GF-D8 (cell line): ENCODE results near the gene C2orf42.
"Not testable (repeated sequence)": the region's sequence is repeated elsewhere in the genome, so short reads cannot be mapped to it uniquely, and the experiment has no call there.

ENCODE experiments used
- DNase-seq: peaks from one replicate; lab custom pipeline; 2025; lab: John Stamatoyannopoulos, UW

Gene C2orf42

DNA sequence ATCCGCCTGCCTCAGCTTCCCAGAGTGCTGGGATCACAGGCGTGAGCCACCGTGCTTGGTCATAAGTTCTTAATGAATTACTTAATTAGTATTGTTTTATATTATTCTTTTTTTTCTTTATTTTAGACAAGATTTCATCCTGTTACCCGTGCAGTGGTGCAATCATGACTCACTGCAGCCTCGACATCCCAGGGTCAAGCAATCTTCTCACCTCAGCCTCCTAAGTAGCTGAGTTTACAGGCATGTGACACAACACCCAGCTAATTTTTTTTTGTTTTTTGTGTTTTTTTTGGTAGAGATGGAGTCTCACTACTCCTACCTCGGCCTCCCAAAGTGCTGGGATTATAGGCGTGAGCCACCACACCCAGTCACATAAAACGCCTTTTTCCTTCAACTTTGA lies 17.3 kb downstream of the C2orf42 start:
- no peak for DNase-seq

DNA sequence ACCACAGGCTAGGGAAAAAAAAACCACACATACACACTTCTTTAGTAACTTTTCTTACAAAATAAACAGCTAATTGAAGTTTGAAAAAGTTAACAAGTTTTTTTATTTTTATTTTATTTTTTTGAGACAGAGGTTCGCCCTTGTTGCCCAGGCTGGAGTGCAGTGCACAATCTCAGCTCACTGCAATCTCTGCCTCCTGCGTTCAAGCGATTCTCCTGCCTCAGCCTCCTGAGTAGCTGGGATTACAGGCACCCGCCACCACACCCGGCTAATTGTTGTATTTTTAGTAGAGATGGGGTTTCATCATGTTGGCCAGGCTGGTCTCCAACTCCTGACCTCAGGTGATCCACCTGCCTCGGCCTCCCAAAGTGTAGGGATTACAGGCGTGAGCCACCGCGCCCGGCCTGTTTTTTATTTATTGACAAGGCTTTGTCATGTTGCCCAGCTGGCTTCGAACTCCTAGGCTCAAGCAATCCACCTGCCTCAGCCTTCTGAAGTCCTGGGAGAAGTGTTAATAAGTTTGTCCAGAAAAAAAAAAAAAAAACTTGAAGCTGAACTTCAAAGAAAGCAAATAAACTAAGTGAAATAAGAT lies 21.1 kb downstream of the C2orf42 start:
- not testable (repeated sequence) for DNase-seq

- DNase-seq = no peak
Measured at GRCh38 chr2:70161069-70161534, 29.7 kb downstream of the C2orf42 start.

- DNase-seq = no peak
Measured at GRCh38 chr2:70160545-70160944, 30.3 kb downstream of the C2orf42 start.

DNA sequence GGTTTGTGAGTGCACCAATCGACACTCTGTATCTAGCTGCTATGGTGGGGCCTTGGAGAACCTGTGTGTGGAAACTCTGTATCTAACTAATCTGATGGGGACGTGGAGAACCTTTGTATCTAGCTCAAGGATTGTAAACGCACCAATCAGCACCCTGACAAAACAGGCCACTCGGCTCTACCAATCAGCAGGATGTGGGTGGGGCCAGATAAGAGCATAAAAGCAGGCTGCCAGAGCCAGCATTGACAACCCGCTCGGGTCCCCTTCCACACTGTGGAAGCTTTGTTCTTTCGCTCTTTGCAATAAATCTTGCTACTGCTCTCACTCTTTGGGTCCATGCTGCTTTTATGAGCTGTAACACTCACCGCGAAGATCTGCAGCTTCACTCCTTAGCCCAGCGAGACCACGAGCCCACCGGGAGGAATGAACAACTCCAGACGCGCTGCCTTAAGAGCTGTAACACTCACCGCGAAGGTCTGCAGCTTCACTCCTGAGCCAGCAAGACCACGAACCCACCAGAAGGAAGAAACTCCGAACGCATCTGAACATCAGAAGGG lies 41.6 kb downstream of the C2orf42 start:
- DNase-seq = not testable (repeated sequence)

DNA sequence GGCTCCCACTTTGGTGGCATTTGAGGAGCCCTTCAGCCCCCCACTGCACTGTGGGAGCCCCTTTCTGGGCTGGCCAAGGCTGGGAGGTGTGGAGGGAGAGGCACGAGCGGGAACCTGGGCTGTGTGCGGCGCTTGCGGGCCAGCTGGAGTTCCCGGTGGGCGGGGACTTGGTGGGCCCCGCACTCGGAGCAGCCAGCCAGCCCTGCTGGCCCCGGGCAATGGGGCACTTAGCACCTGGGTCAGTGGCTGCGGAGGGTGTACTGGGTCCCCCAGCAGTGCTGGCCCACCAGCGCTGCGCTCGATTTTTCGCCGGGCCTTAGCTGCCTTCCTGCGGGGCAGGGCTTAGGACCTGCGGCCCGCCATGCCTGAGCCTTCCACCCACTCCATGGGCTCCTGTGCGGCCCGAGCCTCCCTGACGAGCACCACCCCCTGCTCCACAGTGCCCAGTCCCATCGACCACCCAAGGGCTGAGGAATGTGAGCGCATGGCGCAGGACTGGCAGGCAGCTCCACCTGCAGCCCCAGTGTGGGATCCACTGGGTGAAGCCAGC lies 42.5 kb downstream of the C2orf42 start:
- not testable (repeated sequence) for DNase-seq

- DNase-seq = no peak
Measured at GRCh38 chr2:70145851-70146739, 44.7 kb downstream of the C2orf42 start.

- no peak for DNase-seq
Measured at GRCh38 chr2:70145144-70145490, 45.7 kb downstream of the C2orf42 start.

DNA sequence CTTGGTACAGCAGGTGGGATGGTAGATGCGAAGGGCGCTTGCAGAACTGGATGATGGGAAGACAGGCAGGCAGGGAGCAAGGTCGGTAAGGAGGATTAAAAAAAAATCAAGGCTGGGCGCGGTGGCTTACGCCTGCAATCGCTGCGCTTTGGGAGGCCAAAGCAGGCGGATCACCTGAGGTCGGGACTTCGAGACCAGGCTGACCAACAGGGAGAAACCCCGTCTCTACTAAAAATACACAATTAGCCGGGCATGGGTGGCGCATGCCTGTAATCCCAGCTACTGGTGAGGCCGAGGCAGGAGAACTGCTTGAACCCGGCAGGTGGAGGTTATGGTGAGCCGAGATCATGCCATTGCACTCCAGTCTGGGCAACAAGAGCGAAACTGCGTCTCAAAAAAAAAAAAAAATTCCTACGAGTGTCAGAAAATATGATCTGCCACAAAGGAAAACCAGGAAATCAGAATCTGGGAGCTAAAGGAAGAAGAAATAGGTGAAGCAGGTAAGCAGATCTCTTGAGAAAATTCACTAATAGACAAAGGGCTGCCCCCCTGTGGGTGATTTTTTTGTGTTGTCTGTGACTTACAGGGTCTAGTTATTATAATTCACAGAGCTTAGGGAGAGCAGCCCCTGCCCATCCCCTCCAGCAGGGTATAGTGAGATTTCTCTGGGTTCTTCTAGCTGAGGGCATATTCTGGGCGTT lies 46.2 kb downstream of the C2orf42 start:
- no peak for DNase-seq

GRCh38 chr2:70143314-70144150 lies 47.3 kb downstream of the C2orf42 start:
- no peak for DNase-seq

- DNase-seq = peak; percentile 96
Measured at GRCh38 chr2:70142590-70143313, 48.1 kb downstream of the C2orf42 start.

DNA sequence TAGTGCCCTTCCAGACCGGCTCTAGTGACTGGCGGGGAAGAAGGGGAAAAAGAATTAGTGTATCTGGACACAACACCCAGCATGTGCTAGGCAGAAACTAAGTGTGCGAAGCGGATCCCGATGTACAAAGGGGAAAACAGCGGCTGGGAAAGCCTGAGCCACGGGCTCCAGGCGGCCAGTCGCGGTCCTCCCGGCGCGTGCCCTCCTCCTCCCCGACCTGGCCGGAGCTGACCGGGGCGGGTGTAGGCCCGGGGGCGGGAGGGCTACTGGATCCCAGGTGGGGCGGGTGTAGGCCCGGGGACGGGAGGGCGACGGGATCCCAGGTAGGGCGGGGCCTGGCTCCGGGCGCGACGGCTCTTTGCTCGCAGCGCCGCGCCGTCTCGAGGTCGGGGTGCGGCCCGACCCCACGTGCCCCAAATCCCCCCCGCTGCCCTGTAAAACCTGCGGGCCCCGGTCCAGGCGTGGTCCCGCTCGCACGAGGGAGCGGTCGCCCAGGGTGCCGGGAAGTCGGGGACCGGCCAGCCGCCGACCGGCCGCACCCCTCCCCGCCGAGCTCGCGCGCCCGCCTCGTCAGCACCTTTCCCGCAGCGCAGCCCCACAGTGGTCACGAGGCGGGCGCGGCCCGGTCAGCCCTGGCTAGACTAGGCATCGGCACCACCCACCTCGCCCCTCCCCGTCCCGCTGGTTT lies 48.8 kb downstream of the C2orf42 start:
- no peak for DNase-seq

DNA sequence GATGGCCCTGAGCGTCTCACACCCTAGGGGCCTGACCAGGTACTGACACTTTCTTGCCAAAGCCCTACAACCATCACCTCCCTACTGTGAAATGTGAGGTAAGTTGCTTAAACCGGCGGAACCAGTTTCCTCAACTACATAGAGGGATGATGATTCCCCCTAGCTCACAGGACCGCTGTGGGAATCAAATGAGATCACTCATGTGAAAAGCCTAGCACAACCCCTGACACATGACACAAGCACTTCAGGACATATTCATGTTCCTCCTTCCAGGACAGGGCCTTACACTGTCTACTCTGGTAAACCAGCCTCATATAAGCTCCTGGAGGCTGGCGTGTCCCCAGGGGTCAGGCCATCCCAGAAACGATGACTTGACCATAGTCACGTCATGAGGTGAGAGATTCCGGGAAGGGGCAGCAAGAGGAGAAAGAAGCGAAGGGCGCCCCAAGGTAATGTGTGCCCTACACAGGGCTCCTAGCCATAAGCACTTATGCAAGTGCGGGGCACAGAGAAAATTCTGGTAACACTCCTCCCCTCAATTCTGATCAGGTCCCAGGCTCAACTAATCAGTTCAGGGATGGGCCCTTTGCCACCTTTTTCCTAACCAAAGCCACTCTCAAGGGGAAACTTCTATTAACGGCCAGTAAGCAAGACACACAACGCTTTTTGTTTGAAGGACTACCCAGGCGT lies 49.5 kb downstream of the C2orf42 start:
- DNase-seq = peak; percentile 46

- no peak for DNase-seq
Measured at GRCh38 chr2:70140791-70141211, 50.0 kb downstream of the C2orf42 start.

DNA sequence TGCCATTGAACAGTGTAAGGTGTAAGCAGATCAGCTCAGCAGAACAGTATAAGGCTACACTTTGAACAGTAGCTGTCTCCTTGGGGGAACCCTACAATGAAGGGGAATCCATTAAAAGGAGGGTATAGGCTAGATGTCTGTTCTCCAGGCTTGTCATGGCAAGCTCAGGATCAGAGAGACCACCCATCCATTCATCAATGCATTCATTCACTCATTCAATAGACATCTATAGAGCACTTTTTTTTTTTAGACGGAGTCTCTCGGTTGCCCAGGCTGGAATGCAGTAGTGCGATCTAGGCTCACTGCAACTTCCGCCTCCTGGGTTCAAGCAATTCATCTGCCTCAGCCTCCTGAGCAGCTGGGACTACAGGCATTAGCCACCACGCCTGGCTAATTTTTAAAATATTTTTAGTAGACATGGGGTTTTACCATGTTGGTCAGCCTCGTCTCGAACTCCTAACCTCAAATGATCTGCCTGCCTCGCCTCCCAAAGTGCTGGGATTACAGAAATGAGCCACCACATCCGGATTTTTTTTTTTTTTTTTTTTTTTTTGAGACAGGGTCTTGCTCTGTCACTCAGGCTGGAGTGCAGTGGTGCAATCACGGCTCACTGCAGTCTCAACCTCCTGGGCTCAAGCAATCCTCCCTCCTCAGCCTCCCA lies 56.4 kb downstream of the C2orf42 start:
- not testable (repeated sequence) for DNase-seq

DNA sequence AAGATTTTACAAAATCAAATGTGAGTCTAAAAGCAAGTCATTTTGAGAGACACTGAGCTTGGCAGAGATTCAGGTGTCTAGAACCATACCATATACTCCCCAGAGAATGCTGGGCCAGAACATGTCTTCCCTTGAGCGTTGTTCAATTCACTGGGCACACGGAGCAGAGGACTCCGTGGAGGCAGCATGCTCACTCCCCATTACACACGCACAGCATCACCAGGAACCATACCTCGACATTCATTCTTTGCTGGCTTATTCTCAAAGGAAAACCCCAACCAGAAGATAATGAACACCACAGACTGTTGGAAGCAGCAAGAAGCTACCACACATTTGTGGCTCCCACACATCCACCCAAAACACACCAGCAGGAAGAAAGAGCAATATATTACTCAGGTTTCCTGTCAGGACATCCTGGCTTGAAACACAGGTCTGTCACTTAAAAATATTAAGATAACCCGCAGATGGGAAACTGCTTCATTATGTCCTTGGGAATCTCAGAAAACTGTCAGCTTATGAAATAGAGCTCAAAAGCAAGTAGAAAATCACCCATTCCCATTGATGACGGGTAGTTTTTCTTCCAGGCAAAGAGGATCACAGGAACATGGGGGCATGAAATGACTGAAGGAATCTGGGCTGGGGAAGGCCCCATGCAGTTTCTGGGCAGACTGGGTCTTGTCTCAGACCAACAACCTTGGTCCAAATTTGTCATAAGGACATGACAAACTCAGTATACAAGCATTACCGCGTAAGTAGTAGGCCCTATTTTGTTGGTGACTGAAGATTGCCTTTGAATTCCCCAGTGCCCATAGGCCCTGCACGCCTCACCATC lies 57.1 kb downstream of the C2orf42 start:
- DNase-seq = peak; percentile 66

DNA sequence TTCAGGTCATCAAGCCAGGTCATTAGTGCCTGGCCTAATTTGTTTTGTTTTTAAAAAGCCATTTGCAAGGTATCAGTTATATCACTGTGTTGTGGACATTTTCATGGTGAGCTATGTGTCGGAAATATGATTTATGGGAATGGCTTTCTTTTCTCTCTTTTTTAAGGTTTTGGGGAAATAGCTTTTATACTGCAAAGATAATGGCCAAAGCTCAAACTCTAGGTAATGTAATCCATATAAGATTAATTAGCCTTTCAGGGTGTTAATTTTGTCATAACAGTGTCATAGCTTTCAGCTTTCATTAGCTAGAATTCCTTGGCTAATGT lies 57.7 kb downstream of the C2orf42 start:
- DNase-seq = no peak
